ENCODE results near the gene ARHGEF7.

ARHGEF7 gene

GRCh38 chr13:111093634-111094033, 21.5 kb upstream of the ARHGEF7 start:
- H2BK5ac ChIP-seq (ENCODE audit: low read depth, low read length, poor library complexity) = no peak overlapping the region
- no peak overlapping the region for H2AFZ ChIP-seq (ENCODE audit: insufficient read depth, low read length, poor library complexity)
- no peak overlapping the region for H3K9ac ChIP-seq (ENCODE audit: low read length)
- no peak overlapping the region for H3K27ac ChIP-seq (ENCODE audit: low read depth, low read length)
- H3K9me3 ChIP-seq (ENCODE audit: insufficient read depth, low read depth, low read length) = no peaks in the 10 kb centered on the region
- no peak overlapping the region for H3K4me3 ChIP-seq (ENCODE audit: low read depth, low read length)
- H3K79me2 ChIP-seq (ENCODE audit: control insufficient read depth, insufficient read depth, low read length, poor library complexity) = no peaks in the 10 kb centered on the region
- H3K4me1 ChIP-seq (ENCODE audit: control insufficient read depth in 1 of 2, insufficient read depth in 2 of 2, low read length in 2 of 2) = no peaks in the 10 kb centered on the region
- H3K27me3 ChIP-seq (ENCODE audit: insufficient read depth, low read length) = no peaks in the 10 kb centered on the region
- H3K4ac ChIP-seq (ENCODE audit: low read depth, low read length) = no peak overlapping the region
- H4K8ac ChIP-seq (ENCODE audit: low read depth, low read length) = no peak overlapping the region
- WGBS (ENCODE audit: extremely low coverage, insufficient coverage, insufficient read length) = no CpG with 5 or more reads among the region's 9 CpGs
- no peaks in the 10 kb centered on the region for H3K36me3 ChIP-seq (ENCODE audit: control insufficient read depth in 1 of 2, insufficient read depth in 2 of 2, low read length in 2 of 2)
- no peak for DNase-seq
- H3K79me1 ChIP-seq (ENCODE audit: low read length) = no peaks in the 10 kb centered on the region
- no peak overlapping the region for H3K14ac ChIP-seq (ENCODE audit: low read length)
- H4K12ac ChIP-seq (ENCODE audit: low read depth, low read length) = no peak overlapping the region
- H4K91ac ChIP-seq (ENCODE audit: low read depth, low read length) = no peak overlapping the region
- H3K18ac ChIP-seq (ENCODE audit: low read length) = no peak overlapping the region
- no peak overlapping the region for H3K23ac ChIP-seq (ENCODE audit: low read length)
- H2BK120ac ChIP-seq (ENCODE audit: insufficient read depth, low read length, poor library complexity) = no peak overlapping the region
- H2AK5ac ChIP-seq (ENCODE audit: low read length) = no peak overlapping the region
- no peak overlapping the region for H2BK12ac ChIP-seq (ENCODE audit: low read length)
- H3K4me2 ChIP-seq (ENCODE audit: low read length) = no peak overlapping the region

- no peak overlapping the region for H3K4ac ChIP-seq (ENCODE audit: low read depth, low read length)
- H3K23ac ChIP-seq (ENCODE audit: low read length) = no peak overlapping the region
- H3K79me2 ChIP-seq (ENCODE audit: control insufficient read depth, insufficient read depth, low read length, poor library complexity) = no peaks in the 10 kb centered on the region
- H2BK120ac ChIP-seq (ENCODE audit: insufficient read depth, low read length, poor library complexity) = no peak overlapping the region
- H3K9me3 ChIP-seq (ENCODE audit: insufficient read depth, low read depth, low read length) = no peaks in the 10 kb centered on the region
- no peak overlapping the region for H3K27ac ChIP-seq (ENCODE audit: low read depth, low read length)
- H3K4me2 ChIP-seq (ENCODE audit: low read length) = no peak overlapping the region
- H3K79me1 ChIP-seq (ENCODE audit: low read length) = no peaks in the 10 kb centered on the region
- no peak overlapping the region for H3K14ac ChIP-seq (ENCODE audit: low read length)
- H4K91ac ChIP-seq (ENCODE audit: low read depth, low read length) = no peak overlapping the region
- H2BK12ac ChIP-seq (ENCODE audit: low read length) = no peak overlapping the region
- H2BK5ac ChIP-seq (ENCODE audit: low read depth, low read length, poor library complexity) = no peak overlapping the region
- no peak overlapping the region for H3K4me3 ChIP-seq (ENCODE audit: low read depth, low read length)
- no peak overlapping the region for H4K12ac ChIP-seq (ENCODE audit: low read depth, low read length)
- H3K18ac ChIP-seq (ENCODE audit: low read length) = no peak overlapping the region
- H4K8ac ChIP-seq (ENCODE audit: low read depth, low read length) = no peak overlapping the region
- no peaks in the 10 kb centered on the region for H3K36me3 ChIP-seq (ENCODE audit: control insufficient read depth in 1 of 2, insufficient read depth in 2 of 2, low read length in 2 of 2)
- H3K4me1 ChIP-seq (ENCODE audit: control insufficient read depth in 1 of 2, insufficient read depth in 2 of 2, low read length in 2 of 2) = no peaks in the 10 kb centered on the region
- no peak overlapping the region for H2AK5ac ChIP-seq (ENCODE audit: low read length)
- no peaks in the 10 kb centered on the region for H3K27me3 ChIP-seq (ENCODE audit: insufficient read depth, low read length)
- H2AFZ ChIP-seq (ENCODE audit: insufficient read depth, low read length, poor library complexity) = no peak overlapping the region
- peak in 1 of 2 donors; percentile 17 for DNase-seq
- no CpG with 5 or more reads among the region's 30 CpGs for WGBS (ENCODE audit: extremely low coverage, insufficient coverage, insufficient read length)
- no peak overlapping the region for H3K9ac ChIP-seq (ENCODE audit: low read length)
Observed at GRCh38 chr13:111095031-111095840, 19.9 kb upstream of the ARHGEF7 start.

GRCh38 chr13:111095911-111096501, 19.1 kb upstream of the ARHGEF7 start:
- Histone ChIP-seq H3K4me3 (ENCODE audit: low read depth, low read length) (no peak overlapping the region), H3K27me3 (ENCODE audit: insufficient read depth, low read length) (no peaks in the 10 kb centered on the region), H2BK120ac (ENCODE audit: insufficient read depth, low read length, poor library complexity) (no peak overlapping the region), H3K79me2 (ENCODE audit: control insufficient read depth, insufficient read depth, low read length, poor library complexity) (no peaks in the 10 kb centered on the region), H2BK12ac (ENCODE audit: low read length) (no peak overlapping the region), H3K27ac (ENCODE audit: low read depth, low read length) (no peak overlapping the region), H3K9ac (ENCODE audit: low read length) (no peak overlapping the region), H3K18ac (ENCODE audit: low read length) (no peak overlapping the region), H3K14ac (ENCODE audit: low read length) (no peak overlapping the region), H3K4me1 (ENCODE audit: control insufficient read depth in 1 of 2, insufficient read depth in 2 of 2, low read length in 2 of 2) (no peaks in the 10 kb centered on the region), H3K4me2 (ENCODE audit: low read length) (no peak overlapping the region), H3K23ac (ENCODE audit: low read length) (no peak overlapping the region), H3K36me3 (ENCODE audit: control insufficient read depth in 1 of 2, insufficient read depth in 2 of 2, low read length in 2 of 2) (no peaks in the 10 kb centered on the region), H3K9me3 (ENCODE audit: insufficient read depth, low read depth, low read length) (no peaks in the 10 kb centered on the region), H4K12ac (ENCODE audit: low read depth, low read length) (no peak overlapping the region), H2AFZ (ENCODE audit: insufficient read depth, low read length, poor library complexity) (no peak overlapping the region), H2BK5ac (ENCODE audit: low read depth, low read length, poor library complexity) (no peak overlapping the region), H3K4ac (ENCODE audit: low read depth, low read length) (no peak overlapping the region), H3K79me1 (ENCODE audit: low read length) (no peaks in the 10 kb centered on the region), H4K8ac (ENCODE audit: low read depth, low read length) (no peak overlapping the region), H4K91ac (ENCODE audit: low read depth, low read length) (no peak overlapping the region), H2AK5ac (ENCODE audit: low read length) (no peak overlapping the region)
- no peak for DNase-seq
- WGBS (ENCODE audit: extremely low coverage, insufficient coverage, insufficient read length) = no CpG with 5 or more reads among the region's 9 CpGs

GRCh38 chr13:111099290-111099689, 15.8 kb upstream of the ARHGEF7 start:
- Histone ChIP-seq H3K79me1 (ENCODE audit: low read length) (no peaks in the 10 kb centered on the region), H3K36me3 (ENCODE audit: control insufficient read depth in 1 of 2, insufficient read depth in 2 of 2, low read length in 2 of 2) (no peaks in the 10 kb centered on the region), H3K9me3 (ENCODE audit: insufficient read depth, low read depth, low read length) (no peaks in the 10 kb centered on the region), H3K4me2 (ENCODE audit: low read length) (no peak overlapping the region), H4K12ac (ENCODE audit: low read depth, low read length) (no peak overlapping the region), H2BK120ac (ENCODE audit: insufficient read depth, low read length, poor library complexity) (no peak overlapping the region), H3K27me3 (ENCODE audit: insufficient read depth, low read length) (no peaks in the 10 kb centered on the region), H3K14ac (ENCODE audit: low read length) (no peak overlapping the region), H2BK5ac (ENCODE audit: low read depth, low read length, poor library complexity) (no peak overlapping the region), H2AK5ac (ENCODE audit: low read length) (no peak overlapping the region), H4K8ac (ENCODE audit: low read depth, low read length) (no peak overlapping the region), H3K79me2 (ENCODE audit: control insufficient read depth, insufficient read depth, low read length, poor library complexity) (no peaks in the 10 kb centered on the region), H3K9ac (ENCODE audit: low read length) (no peak overlapping the region), H3K4ac (ENCODE audit: low read depth, low read length) (no peak overlapping the region), H3K18ac (ENCODE audit: low read length) (no peak overlapping the region), H3K27ac (ENCODE audit: low read depth, low read length) (no peak overlapping the region), H3K4me1 (ENCODE audit: control insufficient read depth in 1 of 2, insufficient read depth in 2 of 2, low read length in 2 of 2) (no peaks in the 10 kb centered on the region), H3K4me3 (ENCODE audit: low read depth, low read length) (no peak overlapping the region), H3K23ac (ENCODE audit: low read length) (no peak overlapping the region), H2AFZ (ENCODE audit: insufficient read depth, low read length, poor library complexity) (no peak overlapping the region), H2BK12ac (ENCODE audit: low read length) (no peak overlapping the region), H4K91ac (ENCODE audit: low read depth, low read length) (no peak overlapping the region)
- no peak for DNase-seq
- WGBS (ENCODE audit: extremely low coverage, insufficient coverage, insufficient read length) = no CpG with 5 or more reads among the region's 1 CpG

All from trophoblast cell (in vitro differentiated cells and primary cell).